Body of pancreas (tissue), 4 donors: ENCODE measurements around the gene PTPRN2. TPM values are rescaled to one million over a fixed set of nuclear protein-coding genes. Genes with fewer than 3 reads are reported as not detected.

Experiments
- ATAC-seq: fragments of 150-250 bp; one replicate; pipeline ENCODE4 v1.9.1; 2016
- DNase-seq, 4 donors: peaks; one replicate each; pipeline ENCODE4 v3.0.0-alpha.2; 2019
- H3K27ac ChIP-seq, 4 donors: fragments of 200-600 bp; sonication (generic); 1 replicate in 3 of 4; 2 replicates in 1 of 4; pipeline versions ENCODE4 v1.5.1 to v1.6.1; 2016 to 2019; ENCODE audit warnings: mild to moderate bottlenecking in 1 of 4, mixed read lengths in 1 of 4, moderate library complexity in 1 of 4
- H3K27me3 ChIP-seq, 2 donors: fragments of 200-600 bp; sonication (generic); one replicate each; pipeline ENCODE4 v1.6.0; 2016; ENCODE audit warnings: mild to moderate bottlenecking in 1 of 2
- H3K36me3 ChIP-seq, 2 donors: fragments of 200-600 bp; sonication (generic); replicated peaks in 1 of 2; 2 replicates each; pipeline ENCODE4 v1.5.1; 2016; ENCODE audit warnings: low read depth in 2 of 2; ENCODE audit not compliant: insufficient read depth in 1 of 2
- H3K4me1 ChIP-seq: fragments of 200-600 bp; sonication (generic); one replicate; pipeline ENCODE4 v1.6.0; 2016
- H3K4me3 ChIP-seq, 2 donors: fragments of 200-600 bp; sonication (generic); 1 replicate in 1 of 2; 2 replicates in 1 of 2; pipeline ENCODE4 v1.5.1; 2016 to 2019
- H3K9me3 ChIP-seq, 3 donors: fragments of 200-600 bp; sonication (generic); 1 replicate in 2 of 3; 2 replicates in 1 of 3; pipeline ENCODE4 v1.5.1; 2016
- POLR2A ChIP-seq, 3 donors: fragments of 450-650 bp; IDR thresholded peaks; one replicate each; pipeline ENCODE4 v1.6.1; 2016; ENCODE audit warnings: antibody characterized with exemption in 3 of 3, mild to moderate bottlenecking in 2 of 3
- WGBS, 2 donors: methylation state at CpG; one replicate each; pipeline ENCODE4 v1.1.5; 2017; 5-methylcytosine and 5-hydroxymethylcytosine counted together
- intact Hi-C: fragments of 100-400 bp; cut with DNase I; formaldehyde crosslinking; loops from one replicate; pipeline ENCODE4 v1.15.1; 2023
- total RNA-seq, 2 donors: library from RNA; depleted of rRNA; stranded (reverse); fragments of >200 nt; gene quantifications; one replicate each; pipeline ENCODE4 v1.1.0, GENCODE V29; 2016
- TF ChIP-seq, protein P1 (sequence below), 7 experiments: fragments of 450-650 bp in 4 of 7; fragments of 200-600 bp in 3 of 7; sonication (generic) in 3 of 7; IDR thresholded peaks; one replicate each; pipeline ENCODE4 v1.5.1; 2016 to 2019; ENCODE audit warnings: antibody characterized with exemption in 7 of 7

PTPRN2 gene
- total RNA-seq, 2 donors from 2014 or later: 31.6 to 76.1 TPM

DNA sequence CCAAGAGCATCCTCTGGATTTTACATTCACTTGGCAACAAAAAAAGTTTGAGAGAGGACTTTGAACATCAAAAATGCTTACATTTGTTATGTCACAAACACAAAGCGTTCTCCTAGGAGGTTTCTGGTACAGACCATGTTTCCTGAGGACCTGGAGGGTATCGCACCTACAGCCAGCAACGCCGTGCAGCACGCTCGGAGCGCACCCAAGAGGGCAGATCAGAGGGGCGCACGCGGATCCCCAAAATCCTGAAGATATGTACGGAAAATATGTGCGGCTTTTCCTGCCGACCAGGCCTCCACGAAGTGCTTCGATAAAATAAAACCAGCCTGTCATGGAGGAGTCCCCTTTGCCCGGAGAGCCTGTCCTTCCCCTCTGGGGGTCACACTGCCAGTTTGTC lies 796.0 kb downstream of the PTPRN2 start:
- no peak overlapping the region for H3K4me3 ChIP-seq
- intact Hi-C loops: no loop called here
- no peaks in the 10 kb centered on the region for H3K4me1 ChIP-seq
- no peaks in the 10 kb centered on the region for H3K36me3 ChIP-seq
- ATAC-seq (no peak), DNase-seq (no peak)
- no peaks in the 10 kb centered on the region for H3K9me3 ChIP-seq
- H3K27ac ChIP-seq: no peak overlapping the region
- no peaks in the 10 kb centered on the region for H3K27me3 ChIP-seq
- no peak for TF ChIP-seq POLR2A (IDR thresholded peaks at IDR 0.05)
- TF ChIP-seq, protein P1, sequence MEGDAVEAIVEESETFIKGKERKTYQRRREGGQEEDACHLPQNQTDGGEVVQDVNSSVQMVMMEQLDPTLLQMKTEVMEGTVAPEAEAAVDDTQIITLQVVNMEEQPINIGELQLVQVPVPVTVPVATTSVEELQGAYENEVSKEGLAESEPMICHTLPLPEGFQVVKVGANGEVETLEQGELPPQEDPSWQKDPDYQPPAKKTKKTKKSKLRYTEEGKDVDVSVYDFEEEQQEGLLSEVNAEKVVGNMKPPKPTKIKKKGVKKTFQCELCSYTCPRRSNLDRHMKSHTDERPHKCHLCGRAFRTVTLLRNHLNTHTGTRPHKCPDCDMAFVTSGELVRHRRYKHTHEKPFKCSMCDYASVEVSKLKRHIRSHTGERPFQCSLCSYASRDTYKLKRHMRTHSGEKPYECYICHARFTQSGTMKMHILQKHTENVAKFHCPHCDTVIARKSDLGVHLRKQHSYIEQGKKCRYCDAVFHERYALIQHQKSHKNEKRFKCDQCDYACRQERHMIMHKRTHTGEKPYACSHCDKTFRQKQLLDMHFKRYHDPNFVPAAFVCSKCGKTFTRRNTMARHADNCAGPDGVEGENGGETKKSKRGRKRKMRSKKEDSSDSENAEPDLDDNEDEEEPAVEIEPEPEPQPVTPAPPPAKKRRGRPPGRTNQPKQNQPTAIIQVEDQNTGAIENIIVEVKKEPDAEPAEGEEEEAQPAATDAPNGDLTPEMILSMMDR (IDR thresholded peaks at IDR 0.05): no peak
- 93 to 96% methylated on average over 16 of the region's 16 CpGs for WGBS, 2 donors

DNA sequence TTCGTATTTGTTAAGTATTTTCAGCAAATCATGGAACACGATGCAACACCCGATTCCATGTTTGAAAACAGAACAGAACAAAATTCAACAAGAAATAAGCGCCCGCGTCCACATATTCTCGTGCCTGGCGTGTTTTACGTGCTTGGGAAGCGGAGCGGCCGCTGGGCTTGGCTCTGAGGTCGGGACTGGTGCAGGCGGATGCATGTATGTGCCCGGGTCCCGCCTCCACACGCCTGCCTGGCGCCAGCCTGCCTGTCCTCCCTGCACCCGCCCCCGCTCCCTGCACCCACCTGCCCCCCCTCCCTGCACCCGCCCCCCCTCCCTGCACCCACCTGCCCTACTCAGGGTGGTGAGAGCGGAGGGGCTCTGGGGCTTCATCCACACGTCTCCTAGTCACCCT lies 796.4 kb downstream of the PTPRN2 start:
- Histone ChIP-seq H3K36me3 (no peaks in the 10 kb centered on the region), H3K9me3 (no peaks in the 10 kb centered on the region), H3K4me3 (no peak overlapping the region), H3K4me1 (no peaks in the 10 kb centered on the region), H3K27ac (no peak overlapping the region), H3K27me3 (no peaks in the 10 kb centered on the region)
- DNase-seq (no peak), ATAC-seq (no peak)
- TF ChIP-seq POLR2A (IDR thresholded peaks at IDR 0.05): no peak
- TF ChIP-seq, protein P1 (IDR thresholded peaks at IDR 0.05): no peak
- intact Hi-C loops: no loop called here
- WGBS, 2 donors: 88 to 92% methylated on average over 20 to 23 of the region's 23 CpGs

DNA sequence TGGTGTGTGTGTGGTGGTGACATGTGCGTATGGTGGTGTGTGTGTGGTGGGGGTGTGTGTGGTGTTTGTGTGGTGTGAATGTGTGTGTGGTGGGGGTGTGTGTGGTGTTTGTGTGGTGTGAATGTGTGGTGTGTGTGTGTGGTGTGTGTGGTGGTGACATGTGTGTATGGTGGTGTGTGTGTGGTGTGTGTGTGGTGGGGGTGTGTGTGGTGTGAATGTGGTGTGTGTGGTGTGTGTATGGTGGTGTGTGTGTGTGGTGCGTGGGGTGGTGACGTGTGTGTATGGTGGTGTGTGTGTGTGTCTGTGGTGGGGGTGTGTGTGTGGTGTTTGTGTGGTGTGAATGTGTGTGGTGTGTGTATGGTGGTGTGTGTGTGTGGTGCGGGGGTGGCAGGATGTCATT lies 797.7 kb downstream of the PTPRN2 start:
- intact Hi-C loops: no loop called here
- no peaks in the 10 kb centered on the region for H3K9me3 ChIP-seq
- DNase-seq: no peak
- no peaks in the 10 kb centered on the region for H3K27me3 ChIP-seq
- ATAC-seq: no peak
- H3K36me3 ChIP-seq: no peaks in the 10 kb centered on the region
- 89 to 92% methylated on average over 4 of the region's 4 CpGs for WGBS, 2 donors
- H3K27ac ChIP-seq: no peak overlapping the region
- no peaks in the 10 kb centered on the region for H3K4me1 ChIP-seq
- no peak overlapping the region for H3K4me3 ChIP-seq
- no peak for TF ChIP-seq POLR2A (IDR thresholded peaks at IDR 0.05)
- TF ChIP-seq, protein P1 (IDR thresholded peaks at IDR 0.05): no peak

DNA sequence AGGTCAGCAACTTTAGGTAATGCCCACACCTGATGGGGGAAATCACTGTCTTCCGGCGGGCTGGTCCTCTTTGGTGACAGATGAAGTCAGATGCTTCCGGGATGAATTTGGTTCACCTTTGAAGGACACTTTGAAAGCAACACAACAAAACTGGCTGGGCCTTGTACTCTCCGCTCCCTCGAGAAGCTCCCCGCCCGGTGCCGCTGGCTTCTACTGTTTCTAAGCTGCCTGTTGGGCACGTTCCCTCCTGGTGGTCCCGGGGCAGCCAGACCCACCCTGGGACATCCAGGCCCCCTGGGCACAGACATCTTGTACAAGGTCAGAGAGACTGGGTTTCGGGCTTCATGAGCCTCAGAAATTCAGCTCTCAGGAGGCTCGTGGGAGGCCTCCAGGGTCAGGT lies 798.5 kb downstream of the PTPRN2 start:
- H3K36me3 ChIP-seq: no peaks in the 10 kb centered on the region
- H3K4me1 ChIP-seq: no peaks in the 10 kb centered on the region
- ATAC-seq: no peak
- H3K9me3 ChIP-seq: no peaks in the 10 kb centered on the region
- H3K4me3 ChIP-seq: no peak overlapping the region
- intact Hi-C loops: no loop called here
- no peaks in the 10 kb centered on the region for H3K27me3 ChIP-seq
- H3K27ac ChIP-seq: no peak overlapping the region
- DNase-seq: no peak
- TF ChIP-seq POLR2A (IDR thresholded peaks at IDR 0.05): no peak
- TF ChIP-seq, protein P1 (IDR thresholded peaks at IDR 0.05): no peak
- WGBS, 2 donors: 86 to 97% methylated on average over 10 to 12 of the region's 12 CpGs

DNA sequence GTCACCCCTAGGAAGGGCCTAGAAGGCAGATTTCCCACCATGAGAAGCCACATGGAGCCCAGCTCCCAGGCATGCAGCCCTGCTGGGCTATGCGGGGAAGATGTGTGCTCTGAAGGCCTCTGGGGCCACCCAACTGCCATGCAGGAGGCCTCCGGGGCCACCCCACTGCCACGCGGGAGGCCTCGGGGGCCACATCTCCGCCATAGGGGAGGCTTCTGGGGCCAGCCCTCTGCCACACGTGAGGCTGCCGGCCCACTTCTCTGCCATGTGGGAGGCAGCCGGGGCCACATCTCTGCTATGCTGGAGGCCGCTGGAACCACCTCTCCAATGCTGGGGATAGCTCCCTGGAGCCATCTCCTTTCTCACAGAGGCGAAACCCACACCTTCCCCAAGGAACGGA lies 799.0 kb downstream of the PTPRN2 start:
- Histone ChIP-seq H3K4me3 (no peak overlapping the region), H3K9me3 (no peaks in the 10 kb centered on the region), H3K27me3 (no peaks in the 10 kb centered on the region), H3K27ac (no peak overlapping the region), H3K36me3 (no peaks in the 10 kb centered on the region), H3K4me1 (no peaks in the 10 kb centered on the region)
- intact Hi-C loops: no loop called here
- DNase-seq: no peak
- ATAC-seq: no peak
- WGBS, 2 donors: 92 to 100% methylated on average over 3 to 12 of the region's 12 CpGs
- no peak for TF ChIP-seq POLR2A (IDR thresholded peaks at IDR 0.05)
- TF ChIP-seq, protein P1 (IDR thresholded peaks at IDR 0.05): no peak
